Smooth muscle cell (in vitro differentiated cells): Measurements from ENCODE around the gene GAS7. TPM values are rescaled to one million over a fixed set of nuclear protein-coding genes. Genes with fewer than 3 reads are reported as not detected.
"Not testable (repeated sequence)": the region's sequence is repeated elsewhere in the genome, so short reads cannot be mapped to it uniquely, and the experiment has no call there.

Experiments
- DNase-seq: peaks from one replicate; lab custom pipeline; 2025; ENCODE audit not compliant: unreplicated experiment; lab: John Stamatoyannopoulos, UW
- H2AFZ ChIP-seq: fragments of 200-600 bp; sonication (generic); 2 replicates; pipeline ENCODE4 v1.6.0; 2016; ENCODE audit warnings: antibody characterized with exemption, low read depth, mild to moderate bottlenecking
- H3F3A ChIP-seq: fragments of 200-600 bp; sonication (generic); 2 replicates; pipeline ENCODE4 v1.6.0; 2017; ENCODE audit warnings: antibody characterized with exemption, low read depth
- H3K27ac ChIP-seq: fragments of 200-600 bp; sonication (generic); 2 replicates; pipeline ENCODE4 v1.5.1; 2016; ENCODE audit warnings: low read depth, mild to moderate bottlenecking
- H3K27me3 ChIP-seq: fragments of 200-600 bp; sonication (generic); 2 replicates; pipeline ENCODE4 v1.6.1; 2016; ENCODE audit warnings: low read depth, mild to moderate bottlenecking
- H3K36me3 ChIP-seq: fragments of 200-600 bp; sonication (generic); 2 replicates; pipeline ENCODE4 v1.5.1; 2016; ENCODE audit warnings: low read depth
- H3K4me1 ChIP-seq: fragments of 200-600 bp; sonication (generic); 2 replicates; pipeline ENCODE4 v1.5.1; 2016; ENCODE audit warnings: low read depth
- H3K4me2 ChIP-seq: fragments of 200-600 bp; sonication (generic); 2 replicates; pipeline ENCODE4 v1.6.0; 2016; ENCODE audit warnings: mild to moderate bottlenecking
- H3K4me3 ChIP-seq: fragments of 200-600 bp; sonication (generic); 2 replicates; pipeline ENCODE4 v1.5.1; 2016; ENCODE audit warnings: mild to moderate bottlenecking
- H3K79me2 ChIP-seq: fragments of 200-600 bp; sonication (generic); 2 replicates; pipeline ENCODE4 v1.6.0; 2016; ENCODE audit warnings: low read depth, mild to moderate bottlenecking
- H3K9ac ChIP-seq: fragments of 200-600 bp; sonication (generic); 2 replicates; pipeline ENCODE4 v1.6.0; 2016; ENCODE audit warnings: low read depth
- H3K9me3 ChIP-seq: fragments of 200-600 bp; sonication (generic); replicated peaks from 2 replicates; pipeline ENCODE4 v1.5.1; 2016; ENCODE audit warnings: low read depth
- H4K20me1 ChIP-seq: fragments of 200-600 bp; sonication (generic); 2 replicates; pipeline ENCODE4 v1.6.0; 2016; ENCODE audit warnings: low read depth
- WGBS: methylation state at CpG from one replicate; pipeline ENCODE4 v1.1.7; 2016; ENCODE audit warnings: low lambda C conversion rate; 5-methylcytosine and 5-hydroxymethylcytosine counted together
- polyA plus RNA-seq: library from polyadenylated mRNA; unstranded; fragments of >200 nt; fragmentation: Nextera tagmentation; extraction: Ambion mirVana; gene quantifications from 2 replicates; pipeline ENCODE4 v1.2.1, GENCODE V29; 2016
- total RNA-seq: library from RNA; depleted of rRNA; stranded (reverse); fragments of >200 nt; gene quantifications from 2 replicates; pipeline ENCODE4 v1.2.3, GENCODE V29; 2014
- TF ChIP-seq, protein P1 (sequence below): fragments of 200-600 bp; sonication (generic); IDR thresholded peaks from 2 replicates; pipeline ENCODE4 v1.5.1; 2017; ENCODE audit warnings: borderline replicate concordance, mild to moderate bottlenecking, antibody characterized with exemption; ENCODE audit not compliant: insufficient read depth, poor library complexity, severe bottlenecking

Gene GAS7
- total and polyA plus RNA-seq, 2 experiments from 2014 or later: 86.8 to 103 TPM

DNA sequence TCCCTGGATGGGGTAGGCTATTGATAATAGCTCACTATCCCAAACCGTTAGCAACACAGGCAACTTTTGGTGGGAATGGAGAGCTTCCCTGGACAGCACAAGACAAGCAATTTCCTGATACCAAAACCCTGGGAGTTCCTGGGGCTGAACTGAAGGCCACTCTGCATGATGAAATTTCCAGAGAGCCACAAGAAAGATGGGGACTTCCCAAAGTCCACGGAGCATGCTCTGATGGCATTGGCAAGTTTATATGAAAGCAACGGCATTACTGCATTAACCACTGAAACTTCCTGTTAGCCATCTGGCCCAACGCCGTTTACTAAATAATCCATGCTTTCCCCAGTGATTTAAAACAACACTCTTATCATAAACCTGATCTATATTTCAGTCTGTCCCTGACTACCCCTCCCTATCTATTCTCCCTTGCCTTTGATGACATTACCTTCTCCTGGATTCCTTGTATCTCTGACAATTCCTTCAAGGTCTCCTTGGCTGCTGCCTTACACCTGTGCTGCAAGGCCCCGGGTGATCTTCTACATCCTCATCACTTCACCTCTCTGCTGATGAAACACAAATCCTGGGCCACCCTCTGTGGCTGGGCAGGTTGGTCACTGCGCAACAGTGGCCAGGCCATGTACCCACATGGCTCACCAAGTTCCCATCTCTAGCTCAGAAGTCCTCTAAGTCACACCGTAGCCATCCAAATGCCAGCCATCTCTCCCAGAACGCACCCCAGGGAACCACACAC, 184.9 kb downstream of the GAS7 start:
- Histone ChIP-seq H3K4me2 (peak overlapping the region; percentile 64), H3K79me2 (peaks cover 70% of the 10 kb centered on the region), H2AFZ (no peak overlapping the region), H3K4me1 (peaks cover 23% of the 10 kb centered on the region), H3K27ac (peak overlapping the region; percentile 82), H3K9me3 (no peaks in the 10 kb centered on the region), H4K20me1 (peaks cover 97% of the 10 kb centered on the region), H3K9ac (peak overlapping the region; percentile 35), H3K4me3 (no peak overlapping the region), H3K27me3 (no peaks in the 10 kb centered on the region), H3F3A (peaks cover 7% of the 10 kb centered on the region), H3K36me3 (no peaks in the 10 kb centered on the region)
- 60% methylated on average over 9 of the region's 9 CpGs for WGBS
- no peak for DNase-seq
- TF ChIP-seq, protein P1, sequence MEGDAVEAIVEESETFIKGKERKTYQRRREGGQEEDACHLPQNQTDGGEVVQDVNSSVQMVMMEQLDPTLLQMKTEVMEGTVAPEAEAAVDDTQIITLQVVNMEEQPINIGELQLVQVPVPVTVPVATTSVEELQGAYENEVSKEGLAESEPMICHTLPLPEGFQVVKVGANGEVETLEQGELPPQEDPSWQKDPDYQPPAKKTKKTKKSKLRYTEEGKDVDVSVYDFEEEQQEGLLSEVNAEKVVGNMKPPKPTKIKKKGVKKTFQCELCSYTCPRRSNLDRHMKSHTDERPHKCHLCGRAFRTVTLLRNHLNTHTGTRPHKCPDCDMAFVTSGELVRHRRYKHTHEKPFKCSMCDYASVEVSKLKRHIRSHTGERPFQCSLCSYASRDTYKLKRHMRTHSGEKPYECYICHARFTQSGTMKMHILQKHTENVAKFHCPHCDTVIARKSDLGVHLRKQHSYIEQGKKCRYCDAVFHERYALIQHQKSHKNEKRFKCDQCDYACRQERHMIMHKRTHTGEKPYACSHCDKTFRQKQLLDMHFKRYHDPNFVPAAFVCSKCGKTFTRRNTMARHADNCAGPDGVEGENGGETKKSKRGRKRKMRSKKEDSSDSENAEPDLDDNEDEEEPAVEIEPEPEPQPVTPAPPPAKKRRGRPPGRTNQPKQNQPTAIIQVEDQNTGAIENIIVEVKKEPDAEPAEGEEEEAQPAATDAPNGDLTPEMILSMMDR: no peak

DNA sequence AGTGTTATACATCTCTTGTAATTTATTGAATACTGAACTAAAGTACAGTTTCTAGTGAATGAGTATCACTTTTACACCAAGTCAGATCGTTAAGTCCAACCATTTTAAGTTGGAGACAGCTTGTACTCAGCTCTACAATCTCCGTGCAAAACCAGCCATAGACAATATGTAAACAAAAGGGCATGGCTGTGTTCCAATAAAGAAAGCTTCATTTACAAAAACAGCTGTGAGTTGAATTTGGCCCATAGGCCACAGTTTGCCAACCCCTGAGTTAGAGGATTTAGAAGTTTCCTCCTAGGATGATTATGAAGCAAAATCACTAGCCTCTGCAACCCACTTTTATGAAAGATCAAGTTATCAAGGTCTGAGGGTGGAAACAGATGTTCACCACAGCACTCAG, 187.7 kb downstream of the GAS7 start:
- WGBS: 52% methylated on average over 2 of the region's 2 CpGs
- peaks cover 7% of the 10 kb centered on the region for H3F3A ChIP-seq
- H3K27me3 ChIP-seq: no peaks in the 10 kb centered on the region
- H3K4me3 ChIP-seq: no peak overlapping the region
- peaks cover 23% of the 10 kb centered on the region for H3K4me1 ChIP-seq
- H3K79me2 ChIP-seq: peaks cover 64% of the 10 kb centered on the region
- peak overlapping the region; percentile 17 for H3K27ac ChIP-seq
- H3K4me2 ChIP-seq: peak overlapping the region; percentile 22
- no peaks in the 10 kb centered on the region for H3K36me3 ChIP-seq
- DNase-seq: no peak
- H4K20me1 ChIP-seq: peaks cover 97% of the 10 kb centered on the region
- TF ChIP-seq, protein P1: no peak
- H3K9ac ChIP-seq: no peak overlapping the region
- H3K9me3 ChIP-seq: no peaks in the 10 kb centered on the region
- H2AFZ ChIP-seq: no peak overlapping the region

DNA sequence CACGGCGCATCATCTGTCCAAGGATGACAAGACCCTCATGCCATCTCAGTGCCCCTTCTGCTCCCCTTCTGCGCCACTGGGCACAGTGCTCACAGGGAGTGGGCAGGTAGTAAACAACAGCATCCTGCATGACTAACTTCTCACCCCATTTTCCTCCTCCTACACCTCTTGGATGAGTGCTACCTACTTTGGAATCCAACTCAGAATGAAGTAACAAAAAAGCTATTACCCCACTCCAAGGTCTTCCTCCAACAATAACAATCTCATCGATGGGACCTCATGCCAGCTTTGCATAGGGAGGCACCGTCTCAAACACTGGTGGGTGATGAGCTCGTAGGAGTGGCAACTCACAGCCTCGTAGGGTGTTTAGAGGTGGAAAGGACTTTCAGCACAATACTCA, 194.7 kb downstream of the GAS7 start:
- Histone ChIP-seq H3K9ac (no peak overlapping the region), H4K20me1 (peaks cover 100% of the 10 kb centered on the region), H3K27me3 (no peaks in the 10 kb centered on the region), H2AFZ (no peak overlapping the region), H3K27ac (no peak overlapping the region), H3K36me3 (no peaks in the 10 kb centered on the region), H3K4me3 (no peak overlapping the region), H3K9me3 (no peaks in the 10 kb centered on the region), H3K4me1 (peaks cover 5% of the 10 kb centered on the region), H3K4me2 (no peak overlapping the region), H3K79me2 (peaks cover 69% of the 10 kb centered on the region), H3F3A (no peaks in the 10 kb centered on the region)
- TF ChIP-seq, protein P1: no peak
- DNase-seq: no peak
- 94% methylated on average over 7 of the region's 7 CpGs for WGBS

DNA sequence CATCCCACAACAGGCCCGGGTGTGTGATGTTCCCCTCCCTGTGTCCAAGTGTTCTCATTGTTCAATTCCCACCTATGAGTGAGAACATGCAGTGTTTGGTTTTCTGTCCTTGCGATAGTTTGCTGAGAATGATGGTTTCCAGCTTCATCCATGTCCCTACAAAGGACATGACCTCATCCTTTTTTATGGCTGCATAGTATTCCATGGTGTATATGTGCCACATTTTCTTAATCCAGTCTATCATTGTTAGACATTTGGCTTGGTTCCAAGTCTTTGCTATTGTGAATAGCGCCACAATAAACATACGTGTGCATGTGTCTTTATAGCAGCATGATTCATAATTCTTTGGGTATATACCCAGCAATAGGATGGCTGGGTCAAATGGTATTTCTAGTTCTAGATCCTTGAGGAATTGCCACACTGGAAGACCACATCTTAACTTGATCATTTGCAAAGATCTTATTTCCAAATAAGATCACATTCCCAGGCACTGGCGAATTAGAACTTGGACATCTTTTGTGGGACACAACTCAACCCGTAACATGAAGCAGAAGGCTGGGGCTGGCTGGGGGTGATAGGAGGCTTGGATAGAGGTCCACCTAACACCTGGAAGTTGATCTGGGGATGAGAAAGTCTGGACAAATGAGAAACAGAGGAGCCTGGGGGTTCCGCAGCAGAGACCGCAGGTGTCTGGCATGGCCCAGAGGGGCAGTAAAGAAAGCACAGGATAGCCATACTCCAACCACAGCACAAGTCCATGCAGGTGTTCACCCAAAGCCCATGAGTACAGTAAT, 195.6 kb downstream of the GAS7 start:
- not testable (repeated sequence) for H3K4me1 ChIP-seq, H3K4me2 ChIP-seq, H2AFZ ChIP-seq, H3K9me3 ChIP-seq, H3K27ac ChIP-seq, H3F3A ChIP-seq, H3K36me3 ChIP-seq, H3K9ac ChIP-seq, H3K27me3 ChIP-seq, H3K4me3 ChIP-seq, DNase-seq
- 97% methylated on average over 8 of the region's 8 CpGs for WGBS
- Histone ChIP-seq H4K20me1 (peaks cover 100% of the 10 kb centered on the region), H3K79me2 (peaks cover 69% of the 10 kb centered on the region)
